Psoas muscle (tissue), 8 donors: ENCODE measurements around the gene APOL2. TPM values are rescaled to one million over a fixed set of nuclear protein-coding genes. Genes with fewer than 3 reads are reported as not detected.
"Not testable (repeated sequence)": the region's sequence is repeated elsewhere in the genome, so short reads cannot be mapped to it uniquely, and the experiment has no call there.

Experiments used
- ATAC-seq, 4 donors: fragments of 200-7000 bp; cut with Tn5 transposase; one replicate each; pipeline ENCODE4 v1.9.1; 2020; ENCODE audit warnings: moderate library complexity in 3 of 4, mild to moderate bottlenecking in 2 of 4
- DNase-seq, 2 donors: peaks; one replicate each; pipeline ENCODE4 v3.0.0-alpha.2; 2020
- H3K27ac ChIP-seq: fragments of 200-600 bp; one replicate; pipeline ENCODE4 v1.8.0; 2022
- H3K27me3 ChIP-seq, 3 donors: fragments of 200-600 bp in 1 of 3; one replicate each; pipeline versions ENCODE4 v1.6.1 to v1.8.0; 2013 to 2022; ENCODE audit warnings: low read length in 2 of 3, mild to moderate bottlenecking in 2 of 3, moderate library complexity in 1 of 3; ENCODE audit not compliant: insufficient read depth in 3 of 3
- H3K36me3 ChIP-seq, 2 donors: fragments of 200-600 bp in 1 of 2; one replicate each; pipeline versions ENCODE4 v1.6.1 to v1.8.0; 2013 to 2022; ENCODE audit warnings: low read depth in 1 of 2, mild to moderate bottlenecking in 1 of 2, moderate library complexity in 1 of 2; ENCODE audit not compliant: insufficient read depth in 1 of 2
- H3K4me1 ChIP-seq: fragments of 200-600 bp; one replicate; pipeline ENCODE4 v1.8.0; 2022
- H3K4me3 ChIP-seq: fragments of 200-600 bp; one replicate; pipeline ENCODE4 v1.8.0; 2022; ENCODE audit warnings: mild to moderate bottlenecking
- H3K9me3 ChIP-seq: fragments of 200-600 bp; one replicate; pipeline ENCODE4 v1.8.0; 2022
- CTCF ChIP-seq: fragments of 200-600 bp; IDR thresholded peaks from one replicate; pipeline ENCODE4 v1.8.0; 2022; ENCODE audit warnings: antibody characterized with exemption
- WGBS, 3 donors: extraction: QIAGEN DNeasy Blood & Tissue Kit; methylation state at CpG; one replicate each; pipeline versions ENCODE4 v1.1.6 to v1.1.7; 2013; 5-methylcytosine and 5-hydroxymethylcytosine counted together
- intact Hi-C, 2 donors: fragments of 100-400 bp; cut with DNase I; formaldehyde crosslinking; loops; one replicate each; pipeline versions ENCODE4 v1.11.0 to v1.14.2; 2022
- polyA plus RNA-seq, 3 donors: library from polyadenylated mRNA; stranded (reverse); fragments of 200-250 nt; gene quantifications; one replicate each; pipeline ENCODE4 v1.2.3, GENCODE V29; 2013
- total RNA-seq, 4 donors: library from RNA; stranded (reverse); fragmentation: NEBNext Ultra II Directional in 2 of 4; extraction: Animal tissue kit (Norgen Biotek cat#: 25700) in 2 of 4; gene quantifications; one replicate each; pipeline versions ENCODE4 v1.2.1 to v1.2.4, GENCODE V29; 2021 to 2023
- donor health status: healthy with polysubstance abuse.
- donor health status: DM: no; HTN: no; CAD: no; lungs with moderate emphysema.
- donor health status: Bipolar disorder and iron deficiency.
- donor health status: healthy.
- donor health status: DM: yes; HTN: yes; CAD: no.
- donor health status: DM: no; HTN: no; CAD: no.
- donor health status: DM: no; HTN: no; CAD: no.
- donor health status: DM: yes; HTN: yes; CAD: no.

Gene APOL2
- total and polyA plus RNA-seq, 7 donors: 17.5 to 54.7 (median 43.2) TPM

- Histone ChIP-seq H3K36me3 (no peaks in the 10 kb centered on the region), H3K9me3 (no peaks in the 10 kb centered on the region), H3K4me1 (peaks cover 5% of the 10 kb centered on the region), H3K27me3 (no peaks in the 10 kb centered on the region), H3K4me3 (no peak overlapping the region), H3K27ac (peak overlapping the region; percentile 41)
- WGBS, 3 donors: 44 to 49% (median 49%) methylated on average over 16 of the region's 16 CpGs
- no peak for ATAC-seq
- intact Hi-C loops: no loop called here
- peak in 1 of 2 donors; percentile 66 for DNase-seq
- no peak for TF ChIP-seq CTCF
These were observed 19.6 kb upstream of the APOL2 start for GRCh38 chr22:36258701-36259614.

- Histone ChIP-seq H3K9me3 (no peaks in the 10 kb centered on the region), H3K27me3 (no peaks in the 10 kb centered on the region), H3K36me3 (no peaks in the 10 kb centered on the region), H3K4me1 (peaks cover 6% of the 10 kb centered on the region), H3K4me3 (no peak overlapping the region), H3K27ac (peak overlapping the region; percentile 16)
- DNase-seq (no peak), ATAC-seq (no peak)
- intact Hi-C loops: no loop called here
- TF ChIP-seq CTCF: no peak
- 89 to 93% (median 91%) methylated on average over 13 of the region's 13 CpGs for WGBS, 3 donors
These were observed 18.8 kb upstream of the APOL2 start for GRCh38 chr22:36257948-36258670.

GRCh38 chr22:36257308-36257707 is 18.0 kb upstream of the APOL2 start:
- DNase-seq (no peak), ATAC-seq (no peak)
- H3K9me3 ChIP-seq: no peaks in the 10 kb centered on the region
- H3K36me3 ChIP-seq: no peaks in the 10 kb centered on the region
- intact Hi-C loops: no loop called here
- H3K4me3 ChIP-seq: no peak overlapping the region
- TF ChIP-seq CTCF: no peak
- H3K27ac ChIP-seq: no peak overlapping the region
- H3K27me3 ChIP-seq: no peaks in the 10 kb centered on the region
- H3K4me1 ChIP-seq: peaks cover 6% of the 10 kb centered on the region
- 74 to 77% (median 77%) methylated on average over 8 of the region's 8 CpGs for WGBS, 3 donors

GRCh38 chr22:36256478-36256877 is 17.2 kb upstream of the APOL2 start:
- no peaks in the 10 kb centered on the region for H3K36me3 ChIP-seq
- intact Hi-C loops: no loop called here
- ATAC-seq (no peak), DNase-seq (no peak)
- TF ChIP-seq CTCF: no peak
- peaks cover 6% of the 10 kb centered on the region for H3K4me1 ChIP-seq
- no peaks in the 10 kb centered on the region for H3K9me3 ChIP-seq
- no peaks in the 10 kb centered on the region for H3K27me3 ChIP-seq
- H3K27ac ChIP-seq: no peak overlapping the region
- no peak overlapping the region for H3K4me3 ChIP-seq
- WGBS, 3 donors: 83 to 86% (median 85%) methylated on average over 3 of the region's 3 CpGs

- H3K9me3 ChIP-seq, intact Hi-C loops, H3K36me3 ChIP-seq, DNase-seq, H3K27me3 ChIP-seq, H3K4me1 ChIP-seq: not testable (repeated sequence)
- ATAC-seq: peak in 2 of 4 donors; percentile 1 to 30
- Histone ChIP-seq H3K4me3 (peak overlapping the region; percentile 59), H3K27ac (peak overlapping the region; percentile 68)
- WGBS, 3 donors: 91 to 100% methylated on average over 1 of the region's 5 CpGs; no CpG with 5 or more reads in 1 of the 3 donors
These were observed 16.2 kb upstream of the APOL2 start for GRCh38 chr22:36255572-36255971.
